ENCODE data around the gene PIWIL4. TPM values are rescaled to one million over a fixed set of nuclear protein-coding genes. Genes with fewer than 3 reads are reported as not detected.

PIWIL4 gene
- total and polyA plus RNA-seq, 4 experiments from 2014 or later, result 0.27 to 1.6 (median 1.3) TPM

DNA sequence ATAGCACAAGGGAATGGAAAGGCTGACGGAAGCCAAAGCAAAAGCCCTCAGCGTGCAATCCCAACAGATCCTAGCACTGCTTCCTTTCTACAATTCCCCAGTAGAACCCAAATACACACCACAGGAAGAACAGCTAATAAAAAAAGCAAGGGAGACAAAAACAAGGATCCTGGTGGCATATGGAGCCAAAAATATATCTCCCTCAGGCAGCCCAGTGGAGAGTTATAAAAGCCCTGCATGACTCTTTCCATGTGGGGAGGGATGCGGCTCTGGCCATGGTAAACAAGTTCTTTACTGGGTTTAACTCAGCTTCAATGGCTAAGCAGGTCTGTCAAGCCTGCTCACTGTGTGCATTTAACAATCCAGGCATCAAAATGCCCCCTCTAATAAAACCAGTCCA lies 88.1 kb downstream of the PIWIL4 start:
- Histone ChIP-seq H3K4me1 (ENCODE audit: insufficient read depth, low read length) (no peaks in the 10 kb centered on the region), H3K27me3 (ENCODE audit: insufficient read depth, low read length) (no peaks in the 10 kb centered on the region), H3K4me3 (ENCODE audit: low read length in 2 of 2) (no peak overlapping the region), H3K9me3 (ENCODE audit: control insufficient read depth in 1 of 2, low read length in 2 of 2) (no peaks in the 10 kb centered on the region), H3K27ac (ENCODE audit: low read depth, low read length) (no peak overlapping the region), H3K36me3 (ENCODE audit: insufficient read depth, low read length) (no peaks in the 10 kb centered on the region)
- CTCF ChIA-PET (ENCODE audit: partially characterized antibody), result interaction anchor here (1.3 kb wide), 1 partner anchor 32 kb away, joined by 3 read pairs; no protein-coding TSS in a partner anchor
- Mint-ChIP-seq H3K4me3 (no peak overlapping the region), H3K4me1 (no peaks in the 10 kb centered on the region), H3K9me3 (peaks cover 0 to 2% (median 0%) of the 10 kb centered on the region in 8 donors), H3K27me3 (peaks cover 2 to 9% of the 10 kb centered on the region in 2 donors), H3K27ac (no peak overlapping the region), H3K36me3 (no peaks in the 10 kb centered on the region)
- DNase-seq, result no peak
- POLR2A ChIA-PET (ENCODE audit: partially characterized antibody), result no interaction called here
- intact Hi-C loops (cut with micrococcal nuclease), result no loop called here

DNA sequence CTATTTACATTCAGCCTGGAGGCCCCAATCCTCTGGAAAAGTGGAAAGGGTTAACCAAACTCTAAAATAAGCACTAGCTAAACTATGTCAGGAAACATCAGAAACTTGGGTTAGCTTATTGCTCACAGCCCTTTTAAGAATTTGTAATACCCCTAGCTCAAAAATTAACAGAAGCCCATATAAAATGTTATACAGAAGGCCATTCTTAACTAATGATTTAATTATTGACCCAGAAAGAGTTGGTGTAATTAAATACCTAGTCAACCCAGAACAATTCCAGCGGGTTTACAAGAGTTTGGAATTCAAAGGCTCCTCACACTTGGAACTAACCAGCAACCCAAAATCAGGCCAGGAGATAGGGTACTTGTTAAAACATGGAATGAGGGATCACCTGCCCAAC lies 88.8 kb downstream of the PIWIL4 start:
- CTCF ChIA-PET (ENCODE audit: partially characterized antibody), result interaction anchor here (1.3 kb wide), 1 partner anchor 33 kb away, joined by 3 read pairs; no protein-coding TSS in a partner anchor
- intact Hi-C loops (cut with micrococcal nuclease), result no loop called here
- H3K4me3 Mint-ChIP-seq, result no peak overlapping the region
- H3K36me3 ChIP-seq (ENCODE audit: insufficient read depth, low read length), result no peaks in the 10 kb centered on the region
- H3K27ac Mint-ChIP-seq, result no peak overlapping the region
- no peaks in the 10 kb centered on the region for H3K4me1 Mint-ChIP-seq
- no peak for DNase-seq
- no peaks in the 10 kb centered on the region for H3K27me3 ChIP-seq (ENCODE audit: insufficient read depth, low read length)
- POLR2A ChIA-PET (ENCODE audit: partially characterized antibody), result no interaction called here
- H3K27ac ChIP-seq (ENCODE audit: low read depth, low read length), result no peak overlapping the region
- H3K4me1 ChIP-seq (ENCODE audit: insufficient read depth, low read length), result no peaks in the 10 kb centered on the region
- no peaks in the 10 kb centered on the region for H3K9me3 ChIP-seq (ENCODE audit: control insufficient read depth in 1 of 2, low read length in 2 of 2)
- H3K27me3 Mint-ChIP-seq, result peaks cover 2 to 9% of the 10 kb centered on the region in 2 donors
- no peaks in the 10 kb centered on the region for H3K36me3 Mint-ChIP-seq
- H3K4me3 ChIP-seq (ENCODE audit: low read length in 2 of 2), result no peak overlapping the region
- H3K9me3 Mint-ChIP-seq, result peaks cover 0 to 2% (median 0%) of the 10 kb centered on the region in 8 donors

DNA sequence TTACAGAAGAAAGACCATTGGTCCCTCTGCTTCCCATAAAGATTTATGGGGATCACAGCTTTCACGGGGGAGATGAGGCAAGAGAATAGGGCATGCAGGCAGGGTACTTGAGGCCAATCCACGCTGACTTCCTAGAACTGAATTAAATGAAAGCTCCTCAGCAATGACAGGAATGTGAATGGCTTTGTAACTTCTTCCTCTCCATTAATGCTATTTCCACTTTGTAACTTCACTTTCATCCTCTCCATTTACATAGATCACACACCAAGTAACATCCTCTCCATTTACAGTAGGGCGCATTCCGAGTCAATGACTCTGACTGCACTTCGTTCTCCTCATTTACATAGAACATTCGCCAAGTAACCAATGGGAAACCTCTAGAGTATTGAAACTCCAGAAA lies 89.8 kb downstream of the PIWIL4 start:
- Histone ChIP-seq H3K4me1 (ENCODE audit: insufficient read depth, low read length) (no peaks in the 10 kb centered on the region), H3K27ac (ENCODE audit: low read depth, low read length) (no peak overlapping the region), H3K4me3 (ENCODE audit: low read length in 2 of 2) (no peak overlapping the region), H3K9me3 (ENCODE audit: control insufficient read depth in 1 of 2, low read length in 2 of 2) (no peaks in the 10 kb centered on the region), H3K27me3 (ENCODE audit: insufficient read depth, low read length) (no peaks in the 10 kb centered on the region), H3K36me3 (ENCODE audit: insufficient read depth, low read length) (no peaks in the 10 kb centered on the region)
- no peaks in the 10 kb centered on the region for H3K36me3 Mint-ChIP-seq
- peaks cover 2 to 11% of the 10 kb centered on the region in 2 donors for H3K27me3 Mint-ChIP-seq
- no peak overlapping the region for H3K4me3 Mint-ChIP-seq
- no peak overlapping the region for H3K27ac Mint-ChIP-seq
- no peak for DNase-seq
- ChIA-PET CTCF (ENCODE audit: partially characterized antibody) (no interaction called here), POLR2A (ENCODE audit: partially characterized antibody) (no interaction called here)
- H3K9me3 Mint-ChIP-seq, result peaks cover 0 to 2% (median 0%) of the 10 kb centered on the region in 8 donors
- H3K4me1 Mint-ChIP-seq, result no peaks in the 10 kb centered on the region
- intact Hi-C loops (cut with micrococcal nuclease), result no loop called here

DNA sequence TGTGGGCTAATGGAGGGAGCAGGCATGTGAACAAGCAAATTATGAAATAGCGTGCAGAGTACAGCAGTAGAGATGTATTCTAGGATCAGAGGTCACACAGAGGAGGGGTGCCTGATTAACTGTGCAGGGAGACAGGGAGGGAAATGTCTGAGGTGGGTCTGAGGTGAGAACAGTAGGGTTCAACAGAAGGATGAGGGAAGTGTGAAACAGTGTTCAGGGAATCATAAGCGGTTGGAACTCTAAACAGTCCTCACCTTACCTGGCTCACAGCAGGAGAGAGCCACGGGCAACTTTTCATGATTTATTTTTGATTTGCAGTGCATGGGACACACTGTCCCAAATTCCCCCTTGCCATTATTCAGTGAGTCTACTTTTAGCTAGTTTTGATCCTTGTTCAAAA lies 90.5 kb downstream of the PIWIL4 start:
- ChIA-PET CTCF (ENCODE audit: partially characterized antibody) (no interaction called here), POLR2A (ENCODE audit: partially characterized antibody) (no interaction called here)

DNA sequence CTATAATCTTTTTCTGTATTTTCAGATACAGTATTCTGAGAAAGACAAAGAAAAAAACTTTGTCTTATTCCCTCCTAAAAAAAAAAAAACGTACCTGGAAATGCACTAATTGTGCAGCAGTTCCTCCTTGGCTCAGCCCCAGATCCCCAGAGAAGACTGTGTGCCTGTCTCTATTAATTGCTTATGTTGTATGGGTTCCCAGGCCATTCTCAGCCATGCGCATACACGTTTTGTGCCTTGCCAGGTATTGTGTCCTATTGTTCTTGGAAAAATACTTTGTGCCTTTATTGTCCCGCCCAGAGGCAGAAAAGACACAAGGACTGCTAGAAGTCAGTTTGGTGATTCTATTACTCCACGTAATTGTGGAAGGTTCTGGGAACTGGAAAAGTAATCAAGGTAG lies 91.2 kb downstream of the PIWIL4 start:
- ChIA-PET POLR2A (ENCODE audit: partially characterized antibody) (no interaction called here), CTCF (ENCODE audit: partially characterized antibody) (no interaction called here)
- Mint-ChIP-seq H3K27me3 (peaks cover 2 to 5% of the 10 kb centered on the region in 2 donors), H3K27ac (no peak overlapping the region), H3K36me3 (no peaks in the 10 kb centered on the region), H3K9me3 (peaks cover 0 to 2% (median 0%) of the 10 kb centered on the region in 8 donors), H3K4me1 (no peaks in the 10 kb centered on the region), H3K4me3 (no peak overlapping the region)
- H3K4me1 ChIP-seq (ENCODE audit: insufficient read depth, low read length), result no peaks in the 10 kb centered on the region
- no peak for DNase-seq
- intact Hi-C loops (cut with micrococcal nuclease), result no loop called here
- H3K4me3 ChIP-seq (ENCODE audit: low read length in 2 of 2), result no peak overlapping the region
- H3K36me3 ChIP-seq (ENCODE audit: insufficient read depth, low read length), result no peaks in the 10 kb centered on the region
- H3K27ac ChIP-seq (ENCODE audit: low read depth, low read length), result no peak overlapping the region
- H3K27me3 ChIP-seq (ENCODE audit: insufficient read depth, low read length), result no peaks in the 10 kb centered on the region
- no peaks in the 10 kb centered on the region for H3K9me3 ChIP-seq (ENCODE audit: control insufficient read depth in 1 of 2, low read length in 2 of 2)

More for the DNA sequence above, 90.5 kb downstream of the PIWIL4 start:
- peaks cover 2 to 8% of the 10 kb centered on the region in 2 donors for H3K27me3 Mint-ChIP-seq
- H3K4me3 Mint-ChIP-seq, result no peak overlapping the region
- Histone ChIP-seq H3K9me3 (ENCODE audit: control insufficient read depth in 1 of 2, low read length in 2 of 2) (no peaks in the 10 kb centered on the region), H3K4me1 (ENCODE audit: insufficient read depth, low read length) (no peaks in the 10 kb centered on the region), H3K27me3 (ENCODE audit: insufficient read depth, low read length) (no peaks in the 10 kb centered on the region), H3K4me3 (ENCODE audit: low read length in 2 of 2) (no peak overlapping the region), H3K36me3 (ENCODE audit: insufficient read depth, low read length) (no peaks in the 10 kb centered on the region), H3K27ac (ENCODE audit: low read depth, low read length) (no peak overlapping the region)
- intact Hi-C loops (cut with micrococcal nuclease), result no loop called here
- no peaks in the 10 kb centered on the region for H3K36me3 Mint-ChIP-seq
- DNase-seq, result no peak
- H3K9me3 Mint-ChIP-seq, result peaks cover 0 to 2% (median 0%) of the 10 kb centered on the region in 8 donors
- H3K27ac Mint-ChIP-seq, result no peak overlapping the region
- H3K4me1 Mint-ChIP-seq, result no peaks in the 10 kb centered on the region

DNA sequence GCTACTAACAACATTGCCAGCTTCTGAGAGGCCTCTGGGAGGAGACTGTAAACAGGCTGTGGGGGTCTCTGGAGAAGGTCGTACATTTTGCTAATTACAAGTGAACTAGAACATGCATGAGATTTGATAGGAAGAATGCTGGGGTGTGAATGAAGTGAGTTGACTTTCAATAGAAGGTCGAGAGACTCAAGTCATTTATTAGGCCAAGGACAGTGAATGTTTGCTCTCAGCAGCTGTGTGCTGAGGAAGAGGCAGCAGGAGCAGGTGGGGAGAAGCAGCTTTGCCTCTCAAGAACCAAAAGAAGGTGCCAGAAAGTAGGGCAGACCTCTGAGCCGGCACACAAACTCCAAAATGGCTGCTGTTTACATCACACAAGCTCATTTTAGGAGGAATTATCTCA lies 91.7 kb downstream of the PIWIL4 start:
- Mint-ChIP-seq H3K4me3 (no peak overlapping the region), H3K27ac (no peak overlapping the region), H3K36me3 (no peaks in the 10 kb centered on the region), H3K27me3 (peaks cover 2 to 5% of the 10 kb centered on the region in 2 donors), H3K4me1 (no peaks in the 10 kb centered on the region), H3K9me3 (peaks cover 0 to 2% (median 0%) of the 10 kb centered on the region in 8 donors)
- Histone ChIP-seq H3K4me1 (ENCODE audit: insufficient read depth, low read length) (no peaks in the 10 kb centered on the region), H3K27me3 (ENCODE audit: insufficient read depth, low read length) (no peaks in the 10 kb centered on the region), H3K9me3 (ENCODE audit: control insufficient read depth in 1 of 2, low read length in 2 of 2) (no peaks in the 10 kb centered on the region), H3K4me3 (ENCODE audit: low read length in 2 of 2) (no peak overlapping the region), H3K27ac (ENCODE audit: low read depth, low read length) (no peak overlapping the region), H3K36me3 (ENCODE audit: insufficient read depth, low read length) (no peaks in the 10 kb centered on the region)
- intact Hi-C loops (cut with micrococcal nuclease), result no loop called here
- ChIA-PET POLR2A (ENCODE audit: partially characterized antibody) (no interaction called here), CTCF (ENCODE audit: partially characterized antibody) (no interaction called here)
- no peak for DNase-seq

DNA sequence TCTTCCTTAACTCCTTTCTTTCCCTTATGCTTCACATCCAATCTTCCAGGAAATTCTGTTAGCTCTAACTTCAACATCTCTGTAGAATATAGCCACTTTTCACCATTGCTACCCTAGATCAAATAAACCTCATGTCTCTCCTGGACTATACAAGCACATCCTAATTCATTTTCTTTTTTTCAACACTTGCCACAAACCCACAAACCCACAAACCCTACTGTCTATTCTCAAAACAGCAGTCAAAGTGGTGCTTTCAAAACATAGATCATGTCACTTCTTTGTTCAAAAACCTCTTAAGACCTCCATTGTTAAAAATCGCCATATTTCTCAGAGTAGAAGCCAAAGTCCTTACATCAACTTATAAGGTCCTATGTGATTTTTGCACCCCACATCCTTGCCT lies 94.3 kb downstream of the PIWIL4 start:
- Mint-ChIP-seq H3K36me3 (no peaks in the 10 kb centered on the region), H3K27ac (no peak overlapping the region), H3K9me3 (peaks cover 0 to 2% (median 0%) of the 10 kb centered on the region in 8 donors), H3K4me1 (no peaks in the 10 kb centered on the region), H3K4me3 (no peak overlapping the region), H3K27me3 (peaks cover 2 to 9% of the 10 kb centered on the region in 2 donors)
- no peak for DNase-seq
- Histone ChIP-seq H3K9me3 (ENCODE audit: control insufficient read depth in 1 of 2, low read length in 2 of 2) (no peaks in the 10 kb centered on the region), H3K27ac (ENCODE audit: low read depth, low read length) (no peak overlapping the region), H3K4me1 (ENCODE audit: insufficient read depth, low read length) (no peaks in the 10 kb centered on the region), H3K36me3 (ENCODE audit: insufficient read depth, low read length) (no peaks in the 10 kb centered on the region), H3K4me3 (ENCODE audit: low read length in 2 of 2) (no peak overlapping the region), H3K27me3 (ENCODE audit: insufficient read depth, low read length) (no peaks in the 10 kb centered on the region)
- intact Hi-C loops (cut with micrococcal nuclease), result no loop called here
- ChIA-PET POLR2A (ENCODE audit: partially characterized antibody) (no interaction called here), CTCF (ENCODE audit: partially characterized antibody) (no interaction called here)

Measured in CD4-positive, alpha-beta memory T cell (primary cell).